ENCODE results near the gene VEPH1. TPM values are rescaled to one million over a fixed set of nuclear protein-coding genes. Genes with fewer than 3 reads are reported as not detected.

VEPH1 gene
- total and polyA plus RNA-seq, 9 of the 15 experiments (the other 6 are each of a cell fraction or from before 2014, with no cell fraction given): 4.5 to 15.6 (median 5.8) TPM

DNA sequence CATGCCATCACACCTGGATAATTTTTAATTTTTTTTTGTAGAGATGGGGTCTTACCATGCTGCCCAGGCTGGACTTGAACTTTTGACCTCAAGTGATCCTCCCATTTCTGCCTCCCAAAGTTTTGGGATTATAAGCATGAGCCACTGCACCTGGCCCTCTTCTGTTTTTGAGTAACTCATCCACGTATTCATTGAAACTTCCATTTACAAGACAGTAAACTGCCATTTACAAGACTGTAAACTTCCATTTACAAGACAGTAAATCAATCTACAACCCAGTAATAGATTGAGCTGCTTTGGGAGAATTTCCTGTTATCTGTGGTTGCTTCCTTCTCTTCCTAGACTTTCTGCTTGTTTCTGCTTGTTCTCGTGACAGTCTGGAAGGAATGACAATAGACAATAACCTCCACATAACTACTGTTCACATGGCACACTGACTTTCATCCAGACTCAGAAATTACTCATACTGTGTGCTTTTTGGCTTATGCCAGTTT is 228.5 kb downstream of the VEPH1 start:
- in situ Hi-C loops (cut with MboI) (no loop called here), intact Hi-C loops (cut with micrococcal nuclease) (no loop called here)
- Histone ChIP-seq H3K9me3 (replicated peaks; ENCODE audit: control insufficient read depth, insufficient read depth, low read depth, low read length) (no peaks in the 10 kb centered on the region), H4K20me1 (replicated peaks; ENCODE audit: control insufficient read depth, insufficient read depth, low read length) (no peaks in the 10 kb centered on the region), H3K4me2 (ENCODE audit: insufficient read depth, low read length) (no peak overlapping the region), H2AFZ (ENCODE audit: low read depth, low read length) (peak overlapping the region; percentile 20; the same call in 1 of the 2 replicates), H3K36me3 (ENCODE audit: control insufficient read depth, insufficient read depth, low read length) (no peaks in the 10 kb centered on the region), H3K9ac (ENCODE audit: insufficient read depth in 1 of 2, low read depth in 2 of 2, low read length in 2 of 2) (no peak overlapping the region), H3K27me3 (ENCODE audit: control insufficient read depth in 2 of 2, insufficient read depth in 2 of 2, low read length in 2 of 2) (no peaks in the 10 kb centered on the region), H3K79me2 (ENCODE audit: control insufficient read depth, insufficient read depth, low read length) (no peaks in the 10 kb centered on the region), H3K27ac (ENCODE audit: extremely low read depth, low read depth, low read length) (no peak overlapping the region), H3K4me1 (replicated peaks in 1 of 2; ENCODE audit: control insufficient read depth in 2 of 2, insufficient read depth in 2 of 2, low read length in 2 of 2) (peaks cover 0 to 15% of the 10 kb centered on the region in 2 experiments; a peak in 3 of 5 replicates), H3K9me1 (ENCODE audit: control insufficient read depth, insufficient read depth, low read length) (no peaks in the 10 kb centered on the region), H3K4me3 (no peak overlapping the region)
- TF ChIP-seq, protein P1, sequence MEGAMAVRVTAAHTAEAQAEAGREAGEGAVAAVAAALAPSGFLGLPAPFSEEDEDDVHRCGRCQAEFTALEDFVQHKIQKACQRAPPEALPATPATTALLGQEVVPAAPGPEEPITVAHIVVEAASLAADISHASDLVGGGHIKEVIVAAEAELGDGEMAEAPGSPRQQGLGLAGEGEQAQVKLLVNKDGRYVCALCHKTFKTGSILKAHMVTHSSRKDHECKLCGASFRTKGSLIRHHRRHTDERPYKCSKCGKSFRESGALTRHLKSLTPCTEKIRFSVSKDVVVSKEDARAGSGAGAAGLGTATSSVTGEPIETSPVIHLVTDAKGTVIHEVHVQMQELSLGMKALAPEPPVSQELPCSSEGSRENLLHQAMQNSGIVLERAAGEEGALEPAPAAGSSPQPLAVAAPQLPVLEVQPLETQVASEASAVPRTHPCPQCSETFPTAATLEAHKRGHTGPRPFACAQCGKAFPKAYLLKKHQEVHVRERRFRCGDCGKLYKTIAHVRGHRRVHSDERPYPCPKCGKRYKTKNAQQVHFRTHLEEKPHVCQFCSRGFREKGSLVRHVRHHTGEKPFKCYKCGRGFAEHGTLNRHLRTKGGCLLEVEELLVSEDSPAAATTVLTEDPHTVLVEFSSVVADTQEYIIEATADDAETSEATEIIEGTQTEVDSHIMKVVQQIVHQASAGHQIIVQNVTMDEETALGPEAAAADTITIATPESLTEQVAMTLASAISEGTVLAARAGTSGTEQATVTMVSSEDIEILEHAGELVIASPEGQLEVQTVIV (CRISPR knock-in tag; IDR thresholded peaks at IDR 0.05; ENCODE audit: borderline replicate concordance): no peak
- TF ChIP-seq MEIS2 (IDR thresholded peaks at IDR 0.05; ENCODE audit: partially characterized antibody): peak; percentile 50
- TF ChIP-seq, protein P2, sequence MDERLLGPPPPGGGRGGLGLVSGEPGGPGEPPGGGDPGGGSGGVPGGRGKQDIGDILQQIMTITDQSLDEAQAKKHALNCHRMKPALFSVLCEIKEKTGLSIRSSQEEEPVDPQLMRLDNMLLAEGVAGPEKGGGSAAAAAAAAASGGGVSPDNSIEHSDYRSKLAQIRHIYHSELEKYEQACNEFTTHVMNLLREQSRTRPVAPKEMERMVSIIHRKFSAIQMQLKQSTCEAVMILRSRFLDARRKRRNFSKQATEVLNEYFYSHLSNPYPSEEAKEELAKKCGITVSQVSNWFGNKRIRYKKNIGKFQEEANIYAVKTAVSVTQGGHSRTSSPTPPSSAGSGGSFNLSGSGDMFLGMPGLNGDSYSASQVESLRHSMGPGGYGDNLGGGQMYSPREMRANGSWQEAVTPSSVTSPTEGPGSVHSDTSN (CRISPR knock-in tag; IDR thresholded peaks at IDR 0.05; ENCODE audit: low read depth): no peak
- TF ChIP-seq, protein P2 (tag; conservative IDR thresholded peaks at IDR 0.05; ENCODE audit: low read depth): peak; percentile 57; the same call in 1 of the 2 replicates
- TF ChIP-seq, protein P3, sequence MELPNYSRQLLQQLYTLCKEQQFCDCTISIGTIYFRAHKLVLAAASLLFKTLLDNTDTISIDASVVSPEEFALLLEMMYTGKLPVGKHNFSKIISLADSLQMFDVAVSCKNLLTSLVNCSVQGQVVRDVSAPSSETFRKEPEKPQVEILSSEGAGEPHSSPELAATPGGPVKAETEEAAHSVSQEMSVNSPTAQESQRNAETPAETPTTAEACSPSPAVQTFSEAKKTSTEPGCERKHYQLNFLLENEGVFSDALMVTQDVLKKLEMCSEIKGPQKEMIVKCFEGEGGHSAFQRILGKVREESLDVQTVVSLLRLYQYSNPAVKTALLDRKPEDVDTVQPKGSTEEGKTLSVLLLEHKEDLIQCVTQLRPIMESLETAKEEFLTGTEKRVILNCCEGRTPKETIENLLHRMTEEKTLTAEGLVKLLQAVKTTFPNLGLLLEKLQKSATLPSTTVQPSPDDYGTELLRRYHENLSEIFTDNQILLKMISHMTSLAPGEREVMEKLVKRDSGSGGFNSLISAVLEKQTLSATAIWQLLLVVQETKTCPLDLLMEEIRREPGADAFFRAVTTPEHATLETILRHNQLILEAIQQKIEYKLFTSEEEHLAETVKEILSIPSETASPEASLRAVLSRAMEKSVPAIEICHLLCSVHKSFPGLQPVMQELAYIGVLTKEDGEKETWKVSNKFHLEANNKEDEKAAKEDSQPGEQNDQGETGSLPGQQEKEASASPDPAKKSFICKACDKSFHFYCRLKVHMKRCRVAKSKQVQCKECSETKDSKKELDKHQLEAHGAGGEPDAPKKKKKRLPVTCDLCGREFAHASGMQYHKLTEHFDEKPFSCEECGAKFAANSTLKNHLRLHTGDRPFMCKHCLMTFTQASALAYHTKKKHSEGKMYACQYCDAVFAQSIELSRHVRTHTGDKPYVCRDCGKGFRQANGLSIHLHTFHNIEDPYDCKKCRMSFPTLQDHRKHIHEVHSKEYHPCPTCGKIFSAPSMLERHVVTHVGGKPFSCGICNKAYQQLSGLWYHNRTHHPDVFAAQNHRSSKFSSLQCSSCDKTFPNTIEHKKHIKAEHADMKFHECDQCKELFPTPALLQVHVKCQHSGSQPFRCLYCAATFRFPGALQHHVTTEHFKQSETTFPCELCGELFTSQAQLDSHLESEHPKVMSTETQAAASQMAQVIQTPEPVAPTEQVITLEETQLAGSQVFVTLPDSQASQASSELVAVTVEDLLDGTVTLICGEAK (IDR thresholded peaks at IDR 0.05): no peak
- TF ChIP-seq, protein P3 (CRISPR knock-in tag; IDR thresholded peaks at IDR 0.05): no peak
- no peak for ATAC-seq
- POLR2A ChIA-PET: no interaction called here
- FAIRE-seq: no peak
- WGBS (ENCODE audit: insufficient coverage, low coverage, missing lambda C conversion rate): 0% methylated on average over 2 of the region's 2 CpGs
- CTCF ChIA-PET (ENCODE audit: low intra/inter-chr PET ratio): no interaction called here
- BruUV-seq (replicated peaks): no TSS peak
- DNase-seq (ENCODE audit: extremely low read depth in 1 of 4, low spot score in 3 of 4): no peak
